ENCODE data around the gene LYST.

Gene LYST

DNA sequence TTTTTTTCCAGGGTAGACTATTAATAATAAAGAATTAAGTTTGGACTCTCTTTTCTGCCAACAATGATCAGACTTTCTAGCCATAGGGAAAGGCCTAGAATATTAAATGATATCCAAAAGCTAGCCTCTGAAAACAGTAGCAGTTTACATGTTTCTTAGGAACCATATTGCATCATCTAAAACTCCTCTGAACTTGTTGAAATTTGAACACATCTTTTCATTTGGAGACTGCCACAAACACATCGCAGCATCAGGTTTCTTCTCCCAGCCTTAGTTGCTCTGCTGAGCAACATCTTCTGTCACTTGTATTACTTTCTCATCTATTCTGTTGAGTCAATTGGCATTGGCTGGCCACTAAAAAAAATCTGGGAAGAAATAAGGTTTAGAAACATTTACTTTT is 153.9 kb downstream of the LYST start:
- no peak for DNase-seq (ENCODE audit: low spot score)

GRCh38 chr1:235710687-235711086 is 156.0 kb downstream of the LYST start:
- no peak for DNase-seq (ENCODE audit: low spot score)

DNA sequence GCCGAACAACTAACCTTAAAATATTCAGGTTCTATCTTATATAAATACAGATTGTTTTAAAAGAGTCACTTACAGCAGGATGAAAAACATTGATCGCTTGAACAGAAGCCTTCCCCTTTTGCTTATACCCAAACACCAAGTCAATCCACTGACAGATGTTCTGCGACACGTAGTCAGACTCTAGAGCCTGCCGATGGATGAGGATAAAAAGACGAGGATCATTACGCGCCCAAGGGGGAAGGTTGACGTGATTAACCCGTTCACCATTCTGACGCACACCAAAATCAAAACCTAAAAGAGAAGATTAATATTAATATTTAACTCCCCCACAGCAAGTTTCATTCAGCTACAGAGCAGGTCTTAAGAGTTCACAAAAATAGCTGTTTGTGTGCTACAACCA is 157.7 kb downstream of the LYST start:
- no peak for DNase-seq (ENCODE audit: low spot score)

- DNase-seq (ENCODE audit: low spot score), result no peak
These were observed 158.2 kb downstream of the LYST start for GRCh38 chr1:235708390-235708962.

- DNase-seq (ENCODE audit: low spot score), result peak; percentile 43
These were observed 163.2 kb downstream of the LYST start for GRCh38 chr1:235703506-235703905.

- no peak for DNase-seq (ENCODE audit: low spot score)
These were observed 164.3 kb downstream of the LYST start for GRCh38 chr1:235702412-235702811.

DNA sequence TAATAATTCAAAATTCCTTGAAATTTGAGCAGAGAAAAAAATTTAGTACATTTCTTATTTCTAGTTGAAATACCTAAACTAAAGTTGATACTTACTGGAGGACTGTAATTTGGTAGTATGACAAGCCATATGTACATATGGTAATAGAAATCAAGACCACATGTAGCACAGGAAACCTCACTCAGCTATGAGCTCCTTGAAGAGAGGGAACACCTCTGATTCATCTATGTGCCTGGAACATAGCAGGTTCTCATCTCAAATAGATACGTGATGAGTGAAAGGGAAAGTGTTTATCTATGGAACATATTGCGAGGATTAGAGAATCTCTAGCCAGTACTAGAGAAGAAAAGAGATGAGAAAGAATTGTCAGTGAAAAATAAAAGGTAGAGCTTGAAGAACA is 169.2 kb downstream of the LYST start:
- DNase-seq (ENCODE audit: low spot score), result no peak

DNA sequence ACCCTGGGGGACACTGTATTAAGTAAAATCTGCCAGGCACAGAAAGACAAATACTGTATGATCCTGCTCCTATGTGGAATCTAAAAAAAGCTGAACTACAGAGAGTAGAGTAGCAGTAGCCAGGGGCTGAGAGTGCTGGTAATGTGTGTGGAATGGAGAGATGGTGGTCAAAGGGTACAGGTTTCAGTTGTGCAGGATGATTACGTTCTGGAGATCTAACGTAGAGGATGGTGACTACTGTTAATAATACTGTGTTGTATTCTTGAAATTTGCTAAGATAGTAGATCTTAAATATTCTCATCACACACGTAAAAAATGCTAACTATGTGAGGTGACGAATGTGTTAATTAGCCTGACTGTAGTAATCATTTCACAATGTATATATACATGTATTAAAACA is 177.3 kb downstream of the LYST start:
- DNase-seq (ENCODE audit: low spot score), result no peak

DNA sequence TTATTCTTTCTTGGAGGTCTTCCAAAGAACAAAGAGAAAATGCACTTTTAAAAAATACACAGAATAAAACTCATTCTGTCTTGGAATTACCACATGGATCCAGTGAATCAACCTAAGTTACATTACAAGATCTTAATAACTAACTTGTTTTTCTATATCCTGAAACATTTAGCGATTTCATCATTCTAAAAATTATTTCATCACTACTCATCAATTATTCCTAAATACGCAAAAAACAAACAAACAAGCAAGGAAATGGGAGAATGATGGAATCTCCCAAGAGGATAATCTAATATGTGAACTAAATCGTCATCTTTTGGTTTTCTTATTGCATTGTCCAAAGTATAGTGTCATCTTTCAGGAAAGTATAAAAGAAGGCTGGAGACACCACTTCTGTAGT is 178.6 kb downstream of the LYST start:
- no peak for DNase-seq (ENCODE audit: low spot score)

DNA sequence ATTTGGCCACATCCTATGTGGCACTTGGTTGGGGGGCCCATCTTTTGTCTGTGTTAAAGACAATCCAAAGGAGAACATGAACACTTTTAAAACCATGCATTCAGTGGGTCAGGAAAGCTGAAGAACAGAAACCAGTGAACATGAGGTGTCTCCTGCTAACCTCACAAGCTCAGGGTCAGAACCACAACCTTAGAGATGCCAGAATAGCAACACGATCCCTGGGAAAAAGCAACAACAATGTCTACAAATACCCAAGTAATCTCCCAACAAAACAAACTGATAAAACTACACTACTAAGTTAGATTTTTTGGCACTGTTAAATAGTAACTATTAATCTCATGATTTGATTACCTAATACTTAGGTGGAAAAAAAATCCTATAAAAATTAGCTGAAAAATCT is 183.1 kb downstream of the LYST start:
- DNase-seq (ENCODE audit: low spot score), result no peak

- no peak for DNase-seq (ENCODE audit: low spot score)
These were observed 184.5 kb downstream of the LYST start for GRCh38 chr1:235682216-235682615.

- DNase-seq (ENCODE audit: low spot score), result no peak
These were observed 187.1 kb downstream of the LYST start for GRCh38 chr1:235679644-235680043.

DNA sequence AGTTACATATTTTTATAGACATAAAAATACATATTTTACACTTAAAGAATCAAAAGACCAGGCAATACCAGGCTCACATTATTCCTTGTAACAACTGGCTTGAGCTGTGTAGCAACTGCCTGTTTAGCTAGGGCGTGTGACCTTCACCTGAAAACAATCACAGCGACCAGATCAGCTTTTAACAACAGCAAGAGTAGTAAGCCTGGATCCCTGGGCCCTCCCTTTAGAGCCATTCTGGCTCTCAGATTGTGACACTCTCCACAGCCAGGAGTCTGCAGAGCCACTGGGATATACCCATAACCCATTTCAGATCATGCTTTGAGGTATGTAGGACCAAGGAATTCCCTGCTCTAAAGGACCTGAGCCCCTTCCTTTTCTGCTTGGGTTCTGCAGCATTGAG is 187.7 kb downstream of the LYST start:
- DNase-seq (ENCODE audit: low spot score), result no peak

DNA sequence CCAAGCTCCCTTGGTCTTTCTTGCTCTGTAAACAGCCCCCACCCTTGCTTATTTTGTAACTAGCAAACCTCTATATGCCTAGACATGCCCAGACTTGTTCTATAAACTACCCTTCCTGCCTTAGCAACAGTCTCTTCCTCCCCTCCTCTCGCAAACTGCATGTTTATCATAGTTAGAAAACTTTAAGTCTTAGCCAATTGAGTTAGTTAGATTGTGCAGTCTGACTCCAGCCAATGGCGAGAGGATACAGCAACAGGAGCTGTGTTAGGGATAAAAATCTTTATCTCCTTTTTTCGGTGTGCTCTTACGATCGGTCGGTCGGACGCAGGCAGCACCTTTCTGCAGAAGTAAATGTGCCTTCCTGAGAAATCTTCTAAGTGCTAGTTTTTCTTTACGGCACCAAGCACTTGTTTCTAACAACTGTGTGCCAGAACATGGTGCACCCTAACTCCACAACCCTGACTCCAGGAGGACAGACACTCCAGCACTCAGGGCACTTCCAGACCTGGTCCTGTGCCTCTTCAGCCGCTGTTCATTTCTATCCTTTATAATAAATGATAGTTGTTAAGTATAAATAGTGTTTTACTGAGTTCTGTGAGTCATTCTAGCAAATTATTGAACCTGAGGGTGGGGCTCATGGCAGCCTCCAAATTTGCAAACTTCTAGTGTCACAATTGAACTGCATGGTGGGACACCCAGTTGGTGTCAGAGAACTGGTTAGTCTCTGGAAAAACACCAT is 191.4 kb downstream of the LYST start:
- DNase-seq (ENCODE audit: low spot score), result no peak

- DNase-seq (ENCODE audit: low spot score), result no peak
These were observed 192.7 kb downstream of the LYST start for GRCh38 chr1:235673981-235674380.

GRCh38 chr1:235671992-235672391 is 194.7 kb downstream of the LYST start:
- DNase-seq (ENCODE audit: low spot score), result no peak

DNA sequence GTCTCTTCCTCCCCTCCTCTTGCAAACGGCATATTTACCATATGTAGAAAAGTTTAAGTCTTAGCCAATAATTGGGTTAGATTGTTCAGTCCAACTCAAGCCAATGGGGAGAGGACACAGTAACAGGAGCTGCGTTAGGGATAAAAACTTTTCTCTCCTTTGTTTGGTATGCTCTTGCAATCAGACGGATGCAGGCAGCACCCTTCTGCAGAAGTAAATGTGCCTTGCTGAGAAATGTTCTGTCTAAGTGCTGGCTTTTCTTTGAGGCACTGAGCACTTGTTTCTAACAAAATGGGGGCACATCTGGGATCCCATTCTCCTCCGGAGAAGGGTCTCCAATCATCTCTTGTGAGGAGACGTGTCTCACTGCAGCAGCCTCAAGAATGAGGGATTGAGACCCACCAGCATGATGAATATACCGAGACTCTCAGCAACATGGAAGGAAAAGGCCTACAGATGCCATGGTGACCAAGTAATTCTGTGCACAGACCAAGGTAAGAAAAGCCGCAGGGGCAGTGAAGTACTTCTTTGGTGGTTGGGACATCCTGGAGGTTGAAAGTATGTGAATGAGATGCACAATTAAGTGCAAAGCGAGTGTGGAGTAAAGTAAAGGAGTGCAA is 196.4 kb downstream of the LYST start:
- no peak for DNase-seq (ENCODE audit: low spot score)

DNA sequence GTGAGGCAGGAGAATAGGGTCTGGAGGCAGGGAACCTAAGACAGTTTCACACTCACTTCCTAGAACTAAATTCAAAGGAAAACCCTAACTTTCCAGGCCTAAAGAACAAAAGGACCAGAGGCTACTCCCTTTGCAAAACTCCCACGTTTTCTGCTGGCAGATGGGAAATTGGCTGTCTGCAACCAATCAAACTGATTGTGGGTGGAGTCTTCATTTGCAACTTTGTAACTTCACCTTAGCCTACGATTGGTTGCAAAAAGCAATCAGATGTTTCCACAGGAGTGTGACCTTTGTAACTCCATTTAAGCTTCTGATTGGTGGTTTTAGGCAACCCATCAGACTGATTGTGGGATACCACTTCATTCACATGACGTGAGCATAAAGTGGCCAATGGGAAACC is 197.4 kb downstream of the LYST start:
- no peak for DNase-seq (ENCODE audit: low spot score)

GRCh38 chr1:235663628-235664027 is 203.1 kb downstream of the LYST start:
- DNase-seq (ENCODE audit: low spot score), result no peak

- no peak for DNase-seq (ENCODE audit: low spot score)
These were observed 205.1 kb downstream of the LYST start for GRCh38 chr1:235661568-235661967.

GRCh38 chr1:235659186-235659771 is 207.4 kb downstream of the LYST start:
- DNase-seq (ENCODE audit: low spot score), result no peak

- DNase-seq (ENCODE audit: low spot score), result no peak
These were observed 208.8 kb downstream of the LYST start for GRCh38 chr1:235657747-235658526.

DNA sequence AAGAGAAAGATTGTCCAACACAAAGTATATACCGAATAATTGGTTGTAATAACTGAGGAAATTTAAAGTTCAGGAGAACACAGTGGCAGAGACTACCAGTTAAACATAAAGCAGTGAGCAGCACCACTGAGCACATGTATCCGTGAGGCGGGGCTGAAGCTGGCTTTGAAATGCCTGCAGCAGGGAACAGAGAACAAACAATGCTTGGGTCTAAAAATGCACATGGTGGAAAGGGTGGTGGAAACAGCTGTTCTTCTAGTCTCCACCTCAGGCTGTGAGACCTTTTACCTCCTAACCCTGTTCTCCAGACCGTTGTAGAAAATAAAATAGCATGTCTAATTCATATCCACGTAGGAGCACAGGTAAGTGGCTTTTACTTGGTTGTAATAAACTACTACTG is 209.4 kb downstream of the LYST start:
- DNase-seq (ENCODE audit: low spot score), result no peak

Measured in hepatic stellate cell (primary cell).